ENCODE results near the gene WFDC10A.
"Not testable (repeated sequence)": the region's sequence is repeated elsewhere in the genome, so short reads cannot be mapped to it uniquely, and the experiment has no call there.

Gene WFDC10A

GRCh38 chr20:45649312-45649863 lies 19.8 kb downstream of the WFDC10A start:
- no peak for DNase-seq (ENCODE audit: low spot score)

- not testable (repeated sequence) for DNase-seq (ENCODE audit: low spot score)
These were observed 22.2 kb downstream of the WFDC10A start for GRCh38 chr20:45651726-45652125.

- not testable (repeated sequence) for DNase-seq (ENCODE audit: low spot score)
These were observed 27.5 kb downstream of the WFDC10A start for GRCh38 chr20:45657038-45657437.

- DNase-seq (ENCODE audit: low spot score): no peak
These were observed 40.6 kb downstream of the WFDC10A start, which contains the start of gene WFDC11 for GRCh38 chr20:45670139-45670538. Gene WFDC11, minus strand, starts transcription at chr20:45670239. Its CDS starts 19,639 bp downstream, at chr20:45650600.

GRCh38 chr20:45672765-45673164 lies 43.2 kb downstream of the WFDC10A start:
- no peak for DNase-seq (ENCODE audit: low spot score)

GRCh38 chr20:45679650-45680049 lies 50.1 kb downstream of the WFDC10A start:
- DNase-seq (ENCODE audit: low spot score): no peak

Data from ecto neural progenitor cell (in vitro differentiated cells).